WERI-Rb-1 (cell line): ENCODE data around the gene ITIH5.
"Not testable (repeated sequence)": the region's sequence is repeated elsewhere in the genome, so short reads cannot be mapped to it uniquely, and the experiment has no call there.

Source experiments
- DNase-seq: peaks from one replicate; pipeline ENCODE4 v3.0.0-alpha.2; 2020
- H3K27ac ChIP-seq: fragments of 250-450 bp; sonication (Bioruptor Pico); 2 replicates; pipeline ENCODE4 v1.5.1; 2020; ENCODE audit warnings: mild to moderate bottlenecking, moderate library complexity
- H3K27me3 ChIP-seq: fragments of 250-450 bp; sonication (Bioruptor Pico); 2 replicates; pipeline ENCODE4 v1.5.1; 2021; ENCODE audit warnings: mild to moderate bottlenecking, low read depth, moderate library complexity; ENCODE audit not compliant: insufficient read depth, severe bottlenecking
- H3K36me3 ChIP-seq: fragments of 250-450 bp; sonication (Bioruptor Pico); 2 replicates; pipeline ENCODE4 v1.5.1; 2020; ENCODE audit warnings: mild to moderate bottlenecking, moderate library complexity
- H3K4me3 ChIP-seq: 2 replicates; pipeline ENCODE4 v1.5.1; 2011; ENCODE audit warnings: low read depth, mild to moderate bottlenecking, control low read depth, low read length
- H3K9me3 ChIP-seq: fragments of 250-450 bp; sonication (Bioruptor Pico); 2 replicates; pipeline ENCODE4 v1.5.1; 2021; ENCODE audit warnings: mild to moderate bottlenecking, moderate library complexity; ENCODE audit not compliant: severe bottlenecking
- CTCF ChIP-seq: IDR thresholded peaks from 2 replicates; pipeline ENCODE4 v1.5.1; 2011; ENCODE audit warnings: low read depth, mild to moderate bottlenecking, control low read depth, inconsistent platforms, low read length

Gene ITIH5

GRCh38 chr10:7689591-7689990 is 22.8 kb upstream of the ITIH5 start:
- peaks cover 7% of the 10 kb centered on the region for H3K27me3 ChIP-seq
- no peaks in the 10 kb centered on the region for H3K36me3 ChIP-seq
- H3K9me3 ChIP-seq: no peaks in the 10 kb centered on the region
- DNase-seq: no peak
- H3K27ac ChIP-seq: no peak overlapping the region
- no peak for TF ChIP-seq CTCF
- H3K4me3 ChIP-seq: no peak overlapping the region

- peaks cover 7% of the 10 kb centered on the region for H3K27me3 ChIP-seq
- TF ChIP-seq CTCF: peak; percentile 68
- DNase-seq: peak; percentile 72
- H3K4me3 ChIP-seq: no peak overlapping the region
- no peak overlapping the region for H3K27ac ChIP-seq
- H3K9me3 ChIP-seq: no peaks in the 10 kb centered on the region
- H3K36me3 ChIP-seq: no peaks in the 10 kb centered on the region
Observed at GRCh38 chr10:7687228-7687907, 20.6 kb upstream of the ITIH5 start.

GRCh38 chr10:7686351-7687171 is 19.8 kb upstream of the ITIH5 start:
- no peaks in the 10 kb centered on the region for H3K36me3 ChIP-seq
- H3K4me3 ChIP-seq: no peak overlapping the region
- DNase-seq: no peak
- TF ChIP-seq CTCF: no peak
- H3K9me3 ChIP-seq: no peaks in the 10 kb centered on the region
- H3K27ac ChIP-seq: no peak overlapping the region
- H3K27me3 ChIP-seq: peaks cover 7% of the 10 kb centered on the region

GRCh38 chr10:7680078-7680477 is 13.3 kb upstream of the ITIH5 start:
- H3K27me3 ChIP-seq, H3K36me3 ChIP-seq, H3K27ac ChIP-seq, H3K9me3 ChIP-seq, H3K4me3 ChIP-seq, DNase-seq: not testable (repeated sequence)

- Histone ChIP-seq H3K4me3 (no peak overlapping the region), H3K9me3 (no peaks in the 10 kb centered on the region), H3K27me3 (no peaks in the 10 kb centered on the region), H3K27ac (no peak overlapping the region), H3K36me3 (no peaks in the 10 kb centered on the region)
- no peak for TF ChIP-seq CTCF
- no peak for DNase-seq
Observed at GRCh38 chr10:7679256-7679655, 12.5 kb upstream of the ITIH5 start.

GRCh38 chr10:7672341-7673134 is 5.8 kb upstream of the ITIH5 start:
- H3K4me3 ChIP-seq: no peak overlapping the region
- no peak for TF ChIP-seq CTCF
- H3K27ac ChIP-seq: no peak overlapping the region
- H3K9me3 ChIP-seq: no peaks in the 10 kb centered on the region
- no peak for DNase-seq
- H3K27me3 ChIP-seq: no peaks in the 10 kb centered on the region
- H3K36me3 ChIP-seq: no peaks in the 10 kb centered on the region
